Esophagus squamous epithelium (tissue), 5 donors: Measurements from ENCODE around the gene RHOT2. TPM values are rescaled to one million over a fixed set of nuclear protein-coding genes. Genes with fewer than 3 reads are reported as not detected.

Experiments
- DNase-seq: peaks from one replicate; lab custom pipeline; 2025; lab: John Stamatoyannopoulos, UW
- H3K27ac ChIP-seq, 4 donors: fragments of 200-600 bp; sonication (generic); one replicate each; pipeline ENCODE4 v1.5.1; 2016 to 2019; ENCODE audit warnings: mild to moderate bottlenecking in 1 of 4
- H3K27me3 ChIP-seq, 4 donors: fragments of 200-600 bp; sonication (generic); 1 replicate in 3 of 4; 2 replicates in 1 of 4; pipeline versions ENCODE4 v1.5.1 to v1.6.0; 2017 to 2021; ENCODE audit warnings: antibody characterized with exemption in 1 of 4
- H3K36me3 ChIP-seq, 3 donors: fragments of 200-600 bp; sonication (generic); one replicate each; pipeline ENCODE4 v1.5.1; 2016 to 2019
- H3K4me1 ChIP-seq, 3 donors: fragments of 200-600 bp; sonication (generic); one replicate each; pipeline ENCODE4 v1.5.1; 2017 to 2019
- H3K4me3 ChIP-seq, 4 donors: fragments of 200-600 bp; sonication (generic); 1 replicate in 3 of 4; 2 replicates in 1 of 4; pipeline ENCODE4 v1.5.1; 2016 to 2019; ENCODE audit warnings: mild to moderate bottlenecking in 2 of 4, moderate library complexity in 1 of 4
- H3K9me3 ChIP-seq, 3 donors: fragments of 200-600 bp; sonication (generic); one replicate each; pipeline ENCODE4 v1.5.1; 2016 to 2019
- CTCF ChIP-seq, 6 experiments: fragments of 450-650 bp in 4 of 6; fragments of 200-600 bp in 2 of 6; sonication (generic) in 2 of 6; IDR thresholded peaks; one replicate each; pipeline ENCODE4 v1.5.1; 2016 to 2019; ENCODE audit warnings: antibody characterized with exemption in 6 of 6, mild to moderate bottlenecking in 4 of 6, moderate library complexity in 4 of 6
- POLR2A ChIP-seq, 4 donors: fragments of 450-650 bp; IDR thresholded peaks; one replicate each; pipeline ENCODE4 v1.6.1; 2017; ENCODE audit warnings: antibody characterized with exemption in 4 of 4, mild to moderate bottlenecking in 4 of 4, moderate library complexity in 3 of 4
- WGBS, 2 donors: methylation state at CpG; one replicate each; pipeline ENCODE4 v1.1.5; 2018; 5-methylcytosine and 5-hydroxymethylcytosine counted together
- intact Hi-C: fragments of 100-400 bp; cut with DNase I; formaldehyde crosslinking; loops from one replicate; pipeline ENCODE4 v1.15.0; 2022
- total RNA-seq, 4 donors: library from RNA; depleted of rRNA; stranded (reverse); fragments of >200 nt; gene quantifications; one replicate each; pipeline ENCODE4 v1.1.0, GENCODE V29; 2016
- donor health status: DM: yes; HTN: yes; CAD: no.

RHOT2 gene
- total RNA-seq, 4 donors from 2014 or later, result 28.4 to 70.2 (median 48.9) TPM

GRCh38 chr16:668519-669171, 713 bp downstream of the RHOT2 start:
- intact Hi-C loops, result loop anchor here (10.0 kb wide), 1 partner anchor 84 kb away; no protein-coding TSS in a partner anchor
- Histone ChIP-seq H3K27ac (peak overlapping the region; percentile 87 to 93 (median 92)), H3K4me1 (peaks cover 16 to 43% (median 16%) of the 10 kb centered on the region in 3 donors), H3K4me3 (peak overlapping the region; percentile 62 to 89 (median 82)), H3K36me3 (peaks cover 34 to 47% (median 35%) of the 10 kb centered on the region in 3 donors), H3K27me3 (no peaks in the 10 kb centered on the region), H3K9me3 (no peaks in the 10 kb centered on the region)
- DNase-seq, result no peak
- WGBS, 2 donors, result no CpG with 5 or more reads among the region's 50 CpGs
- TF ChIP-seq CTCF (IDR thresholded peaks at IDR 0.05) (no peak), POLR2A (IDR thresholded peaks at IDR 0.05) (no peak)

- Histone ChIP-seq H3K27me3 (no peaks in the 10 kb centered on the region), H3K36me3 (peaks cover 35 to 56% (median 36%) of the 10 kb centered on the region in 3 donors), H3K9me3 (no peaks in the 10 kb centered on the region), H3K4me3 (no peak overlapping the region), H3K27ac (no peak overlapping the region), H3K4me1 (peaks cover 16 to 48% (median 16%) of the 10 kb centered on the region in 3 donors)
- TF ChIP-seq CTCF (IDR thresholded peaks at IDR 0.05) (no peak), POLR2A (IDR thresholded peaks at IDR 0.05) (no peak)
- intact Hi-C loops, result loop anchor here (10.0 kb wide), 1 partner anchor 85 kb away; no protein-coding TSS in a partner anchor
- DNase-seq, result no peak
- 93% methylated on average over 3 of the region's 13 CpGs; no CpG with 5 or more reads in 1 of the 2 donors for WGBS, 2 donors
Measured at GRCh38 chr16:669666-670065, 1.7 kb downstream of the RHOT2 start.

- H3K9me3 ChIP-seq, result no peaks in the 10 kb centered on the region
- H3K27me3 ChIP-seq, result peaks cover 0 to 7% (median 0%) of the 10 kb centered on the region in 4 donors
- H3K4me3 ChIP-seq, result no peak overlapping the region
- H3K27ac ChIP-seq, result no peak overlapping the region
- H3K36me3 ChIP-seq, result peaks cover 35 to 56% (median 36%) of the 10 kb centered on the region in 3 donors
- H3K4me1 ChIP-seq, result peaks cover 23 to 58% (median 24%) of the 10 kb centered on the region in 3 donors
- 90% methylated on average over 37 of the region's 52 CpGs; no CpG with 5 or more reads in 1 of the 2 donors for WGBS, 2 donors
- DNase-seq, result no peak
- intact Hi-C loops, result no loop called here
- no peak for TF ChIP-seq POLR2A (IDR thresholded peaks at IDR 0.05)
Measured at GRCh38 chr16:670485-671352, 2.8 kb downstream of the RHOT2 start.

GRCh38 chr16:671353-672131, 3.6 kb downstream of the RHOT2 start:
- DNase-seq, result no peak
- H3K4me1 ChIP-seq, result peaks cover 32 to 67% (median 32%) of the 10 kb centered on the region in 3 donors
- WGBS, 2 donors, result 73 to 100% methylated on average over 2 of the region's 40 CpGs
- H3K9me3 ChIP-seq, result no peaks in the 10 kb centered on the region
- intact Hi-C loops, result no loop called here
- H3K27ac ChIP-seq, result no peak overlapping the region
- no peak for TF ChIP-seq CTCF (IDR thresholded peaks at IDR 0.05)
- peaks cover 0 to 15% (median 0%) of the 10 kb centered on the region in 4 donors for H3K27me3 ChIP-seq
- no peak overlapping the region for H3K4me3 ChIP-seq
- H3K36me3 ChIP-seq, result peaks cover 35 to 56% (median 36%) of the 10 kb centered on the region in 3 donors

GRCh38 chr16:672371-672770, 4.4 kb downstream of the RHOT2 start:
- no CpG with 5 or more reads among the region's 19 CpGs for WGBS, 2 donors
- H3K4me1 ChIP-seq, result peaks cover 34 to 68% (median 36%) of the 10 kb centered on the region in 3 donors
- intact Hi-C loops, result no loop called here
- no peaks in the 10 kb centered on the region for H3K9me3 ChIP-seq
- H3K27me3 ChIP-seq, result peaks cover 0 to 24% (median 0%) of the 10 kb centered on the region in 4 donors
- TF ChIP-seq CTCF (IDR thresholded peaks at IDR 0.05), result no peak
- TF ChIP-seq POLR2A (IDR thresholded peaks at IDR 0.05), result no peak
- no peak overlapping the region for H3K27ac ChIP-seq
- H3K36me3 ChIP-seq, result peaks cover 35 to 56% (median 36%) of the 10 kb centered on the region in 3 donors
- no peak overlapping the region for H3K4me3 ChIP-seq
- no peak for DNase-seq
